Caco-2 (cell line): ENCODE data around the gene STAT1. TPM values are rescaled to one million over a fixed set of nuclear protein-coding genes. Genes with fewer than 3 reads are reported as not detected.

Source experiments
- BruUV-seq: library from RNA; stranded (reverse); fragments of 400-500 nt; replicated peaks from 2 replicates; lab custom pipeline; 2021; lab: Mats Ljungman, UMichigan
- CTCF ChIA-PET: fragments of 300-600 bp; sonication (Branson Sonifier 250); formaldehyde crosslinking; loops from one replicate; lab custom pipeline; 2022; ENCODE audit warnings: antibody characterized with exemption; lab: Charles Lee
- POLR2A ChIA-PET: fragments of 300-600 bp; sonication (Branson Sonifier 250); formaldehyde crosslinking; loops from one replicate; lab custom pipeline; 2022; ENCODE audit warnings: antibody characterized with exemption; lab: Charles Lee
- DNase-seq, 2 experiments: peaks; one replicate each; pipeline versions ENCODE4 v3.0.0 to v3.0.0-alpha.2; 2020 to 2022
- H3K27me3 ChIP-seq: replicated peaks from 2 replicates; pipeline ENCODE4 v1.6.0; 2011; ENCODE audit warnings: low read length; ENCODE audit not compliant: control insufficient read depth, insufficient read depth
- H3K36me3 ChIP-seq: 2 replicates; pipeline ENCODE4 v1.5.1; 2011; ENCODE audit warnings: low read length; ENCODE audit not compliant: control insufficient read depth, insufficient read depth
- H3K4me1 ChIP-seq: fragments of 250-450 bp; sonication (Bioruptor Pico); 2 replicates; pipeline ENCODE4 v1.5.1; 2020; ENCODE audit warnings: mild to moderate bottlenecking
- H3K4me3 ChIP-seq: 2 replicates; pipeline ENCODE4 v1.5.1; 2011; ENCODE audit warnings: low read depth, mild to moderate bottlenecking, control low read depth, low read length
- H3K9me3 ChIP-seq: fragments of 250-450 bp; sonication (Bioruptor Pico); 2 replicates; pipeline ENCODE4 v1.5.1; 2020; ENCODE audit warnings: mild to moderate bottlenecking, moderate library complexity
- H3K27ac Mint-ChIP-seq: one replicate; pipeline ENCODE4 v1.8.0; 2022; ENCODE audit warnings: mixed read lengths; ENCODE audit not compliant: unreplicated experiment
- H3K27me3 Mint-ChIP-seq: one replicate; pipeline ENCODE4 v1.8.0; 2022; ENCODE audit warnings: mixed read lengths; ENCODE audit not compliant: insufficient read depth, unreplicated experiment
- H3K36me3 Mint-ChIP-seq: one replicate; pipeline ENCODE4 v1.8.0; 2022; ENCODE audit warnings: mild to moderate bottlenecking, mixed read lengths; ENCODE audit not compliant: insufficient read depth, unreplicated experiment
- H3K4me1 Mint-ChIP-seq: one replicate; pipeline ENCODE4 v1.8.0; 2022; ENCODE audit warnings: low read depth, mixed read lengths; ENCODE audit not compliant: unreplicated experiment
- H3K4me3 Mint-ChIP-seq: one replicate; pipeline ENCODE4 v1.8.0; 2022; ENCODE audit warnings: mild to moderate bottlenecking, moderate library complexity, mixed read lengths; ENCODE audit not compliant: unreplicated experiment
- H3K9me3 Mint-ChIP-seq: one replicate; pipeline ENCODE4 v1.8.0; 2022; ENCODE audit warnings: mixed read lengths; ENCODE audit not compliant: unreplicated experiment
- CTCF ChIP-seq, 2 experiments: fragments of 200-600 bp in 1 of 2; IDR thresholded peaks; 1 replicate in 1 of 2; 2 replicates in 1 of 2; pipeline versions ENCODE4 v1.5.1 to v1.8.0; 2011 to 2022; ENCODE audit warnings: antibody characterized with exemption in 1 of 2, control low read depth in 1 of 2, inconsistent platforms in 1 of 2, low read depth in 1 of 2, low read length in 1 of 2, mild to moderate bottlenecking in 1 of 2, moderate library complexity in 1 of 2; ENCODE audit not compliant: insufficient read depth in 1 of 2, severe bottlenecking in 1 of 2, unreplicated experiment in 1 of 2
- intact Hi-C: fragments of 100-400 bp; cut with micrococcal nuclease; formaldehyde crosslinking; loops from one replicate; pipeline ENCODE4 v1.10.0; 2022; ENCODE audit not compliant: unreplicated experiment
- total RNA-seq: library from RNA; stranded (reverse); gene quantifications from 2 replicates; pipeline ENCODE4 v1.2.3, GENCODE V29; 2022

STAT1 gene
- total RNA-seq, 1 experiment from 2014 or later: 126 TPM

GRCh38 chr2:191012346-191012745, 1.6 kb downstream of the STAT1 start:
- H3K4me1 Mint-ChIP-seq: no peaks in the 10 kb centered on the region
- Histone ChIP-seq H3K4me3 (peak overlapping the region; percentile 72; the same call in 1 of the 2 replicates), H3K27me3 (no peaks in the 10 kb centered on the region), H3K36me3 (no peaks in the 10 kb centered on the region), H3K4me1 (peaks cover 5% of the 10 kb centered on the region; the same call in 1 of the 2 replicates), H3K9me3 (no peaks in the 10 kb centered on the region)
- peaks cover 29% of the 10 kb centered on the region for H3K36me3 Mint-ChIP-seq
- intact Hi-C loops: loop anchor here (5.0 kb wide), 2 partner anchors 130 to 155 kb away; partner anchors contain the start of gene GLS
- no peak for DNase-seq
- no peaks in the 10 kb centered on the region for H3K27me3 Mint-ChIP-seq
- BruUV-seq: no TSS peak
- POLR2A ChIA-PET: interaction anchor here (0.6 kb wide), 3 partner anchors 39 to 668 kb away, joined by 3 to 4 read pairs (median 3); no protein-coding TSS in a partner anchor
- no peaks in the 10 kb centered on the region for H3K9me3 Mint-ChIP-seq
- no peak for TF ChIP-seq CTCF (IDR thresholded peaks at IDR 0.05; ENCODE audit: insufficient read depth in 1 of 2, low read depth in 1 of 2, low read length in 1 of 2, severe bottlenecking in 1 of 2, unreplicated experiment in 1 of 2)
- no peak overlapping the region for H3K4me3 Mint-ChIP-seq
- H3K27ac Mint-ChIP-seq: no peak overlapping the region
- CTCF ChIA-PET: no interaction called here

- no peak overlapping the region for H3K4me3 ChIP-seq
- no peaks in the 10 kb centered on the region for H3K9me3 Mint-ChIP-seq
- intact Hi-C loops: loop anchor here (5.0 kb wide), 2 partner anchors 129 to 154 kb away; partner anchors contain the start of gene GLS
- H3K27ac Mint-ChIP-seq: no peak overlapping the region
- H3K36me3 Mint-ChIP-seq: peaks cover 40% of the 10 kb centered on the region
- ChIA-PET POLR2A (no interaction called here), CTCF (interaction anchor here (0.7 kb wide), 1 partner anchor 21 kb away, joined by 3 read pairs; no protein-coding TSS in a partner anchor)
- H3K9me3 ChIP-seq: no peaks in the 10 kb centered on the region
- no peak for DNase-seq
- no peaks in the 10 kb centered on the region for H3K36me3 ChIP-seq
- no peaks in the 10 kb centered on the region for H3K4me1 Mint-ChIP-seq
- BruUV-seq: no TSS peak
- no peaks in the 10 kb centered on the region for H3K27me3 Mint-ChIP-seq
- H3K4me1 ChIP-seq: peaks cover 5% of the 10 kb centered on the region; the same call in 1 of the 2 replicates
- no peak overlapping the region for H3K4me3 Mint-ChIP-seq
- H3K27me3 ChIP-seq: no peaks in the 10 kb centered on the region
- TF ChIP-seq CTCF (IDR thresholded peaks at IDR 0.05; ENCODE audit: insufficient read depth in 1 of 2, low read depth in 1 of 2, low read length in 1 of 2, severe bottlenecking in 1 of 2, unreplicated experiment in 1 of 2): no peak
These were observed 2.8 kb downstream of the STAT1 start for GRCh38 chr2:191010887-191011885.
